NCI-H748 (cell line): Measurements from ENCODE around the gene LAMC2.
"Not testable (repeated sequence)": the region's sequence is repeated elsewhere in the genome, so short reads cannot be mapped to it uniquely, and the experiment has no call there.

Source experiments
- DNase-seq: peaks from one replicate; lab custom pipeline; 2025; ENCODE audit not compliant: unreplicated experiment; lab: John Stamatoyannopoulos, UW

The LAMC2 gene

DNA sequence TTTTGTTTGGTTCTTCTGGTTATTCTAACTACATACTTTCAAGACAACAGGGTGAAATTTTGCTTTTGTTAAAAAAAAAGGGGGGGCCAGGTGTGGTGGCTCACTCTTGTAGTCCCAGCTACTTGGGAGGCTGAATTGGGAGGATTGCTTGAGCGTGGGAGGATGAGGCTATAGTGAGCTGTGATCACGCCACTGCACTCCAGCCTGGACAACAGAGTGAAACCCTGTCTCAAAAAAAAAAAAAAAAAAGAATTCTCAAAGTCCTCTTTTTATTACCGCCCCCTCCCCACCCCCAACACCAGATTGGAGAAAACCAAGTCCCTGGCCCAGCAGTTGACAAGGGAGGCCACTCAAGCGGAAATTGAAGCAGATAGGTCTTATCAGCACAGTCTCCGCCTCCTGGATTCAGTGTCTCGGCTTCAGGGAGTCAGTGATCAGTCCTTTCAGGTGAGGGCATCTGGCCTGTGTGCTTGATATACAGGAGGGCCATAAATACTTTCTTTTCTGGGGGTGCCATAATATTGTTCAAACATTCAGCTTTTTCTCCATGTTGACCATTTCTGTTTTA, 50.2 kb downstream of the LAMC2 start:
- no peak for DNase-seq

DNA sequence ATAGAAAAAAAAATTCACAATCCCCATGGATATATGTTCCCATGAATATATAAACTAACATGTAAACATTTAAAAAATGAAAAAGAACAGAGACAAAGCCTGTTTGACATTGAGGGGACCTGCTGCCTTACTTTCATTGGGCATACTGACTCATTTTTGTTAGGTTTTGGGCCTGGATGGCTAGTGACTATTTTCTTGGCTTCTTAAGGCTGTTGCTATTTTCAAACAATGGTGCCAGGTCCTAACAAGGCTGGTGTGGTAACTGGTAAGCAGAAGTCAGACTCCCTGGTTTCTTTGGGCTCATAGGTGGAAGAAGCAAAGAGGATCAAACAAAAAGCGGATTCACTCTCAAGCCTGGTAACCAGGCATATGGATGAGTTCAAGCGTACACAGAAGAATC, 51.0 kb downstream of the LAMC2 start:
- no peak for DNase-seq

- no peak for DNase-seq
Measured at GRCh38 chr1:183238071-183238470, 52.0 kb downstream of the LAMC2 start.

GRCh38 chr1:183239220-183239742, 53.2 kb downstream of the LAMC2 start:
- DNase-seq: no peak

- DNase-seq: no peak
Measured at GRCh38 chr1:183239793-183240525, 53.9 kb downstream of the LAMC2 start.

- DNase-seq: no peak
Measured at GRCh38 chr1:183240526-183240825, 54.4 kb downstream of the LAMC2 start.

GRCh38 chr1:183240853-183241252, 54.8 kb downstream of the LAMC2 start:
- DNase-seq: not testable (repeated sequence)

- DNase-seq: no peak
Measured at GRCh38 chr1:183241471-183241870, 55.4 kb downstream of the LAMC2 start.

GRCh38 chr1:183242556-183242955, 56.5 kb downstream of the LAMC2 start:
- no peak for DNase-seq

- DNase-seq: no peak
Measured at GRCh38 chr1:183243161-183244050, 57.3 kb downstream of the LAMC2 start.

DNA sequence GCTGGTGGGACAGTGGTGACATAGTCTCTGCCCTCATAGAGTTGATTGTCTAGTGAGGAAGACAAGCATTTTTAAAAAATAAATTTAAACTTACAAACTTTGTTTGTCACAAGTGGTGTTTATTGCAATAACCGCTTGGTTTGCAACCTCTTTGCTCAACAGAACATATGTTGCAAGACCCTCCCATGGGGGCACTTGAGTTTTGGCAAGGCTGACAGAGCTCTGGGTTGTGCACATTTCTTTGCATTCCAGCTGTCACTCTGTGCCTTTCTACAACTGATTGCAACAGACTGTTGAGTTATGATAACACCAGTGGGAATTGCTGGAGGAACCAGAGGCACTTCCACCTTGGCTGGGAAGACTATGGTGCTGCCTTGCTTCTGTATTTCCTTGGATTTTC, 58.4 kb downstream of the LAMC2 start:
- no peak for DNase-seq

DNA sequence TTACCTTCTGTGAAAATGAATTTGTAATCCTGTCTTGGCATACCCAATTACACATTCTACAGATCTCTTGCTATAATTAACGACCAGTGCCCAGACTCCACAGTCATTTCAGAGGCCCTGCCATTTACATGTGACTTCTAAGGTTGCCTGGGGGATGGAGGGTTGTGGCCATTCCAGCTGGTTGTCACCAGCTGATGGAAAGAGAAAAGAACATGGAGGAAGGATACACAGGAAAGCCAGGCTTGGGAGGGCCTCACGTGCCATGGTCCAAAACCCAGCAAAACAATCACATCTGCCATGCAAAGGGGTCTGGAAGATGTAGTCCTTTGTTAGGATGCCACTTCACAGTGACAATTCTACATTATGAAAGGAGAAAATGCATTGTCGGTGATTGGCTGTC, 59.3 kb downstream of the LAMC2 start:
- no peak for DNase-seq

DNA sequence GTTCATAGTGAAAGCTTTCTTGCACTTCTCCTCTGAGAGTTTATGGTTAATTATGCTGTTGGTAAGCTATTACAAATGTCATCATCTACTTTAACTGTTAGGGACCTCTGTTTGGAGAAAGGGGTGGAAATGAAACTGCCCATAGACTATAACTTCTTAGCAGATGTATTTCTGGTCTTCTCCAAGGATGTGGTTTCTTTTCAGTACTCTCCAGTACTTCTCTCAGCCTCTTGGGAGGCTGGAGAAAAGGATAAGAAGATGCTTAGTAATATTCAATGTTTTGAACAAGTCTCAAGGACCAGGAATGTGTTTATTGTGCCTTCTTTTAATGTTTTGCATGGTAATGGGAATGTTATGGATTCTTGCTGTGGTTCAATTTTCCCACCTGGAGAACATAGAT, 60.4 kb downstream of the LAMC2 start:
- DNase-seq: no peak

- DNase-seq: no peak
Measured at GRCh38 chr1:183247066-183247465, 61.0 kb downstream of the LAMC2 start.

DNA sequence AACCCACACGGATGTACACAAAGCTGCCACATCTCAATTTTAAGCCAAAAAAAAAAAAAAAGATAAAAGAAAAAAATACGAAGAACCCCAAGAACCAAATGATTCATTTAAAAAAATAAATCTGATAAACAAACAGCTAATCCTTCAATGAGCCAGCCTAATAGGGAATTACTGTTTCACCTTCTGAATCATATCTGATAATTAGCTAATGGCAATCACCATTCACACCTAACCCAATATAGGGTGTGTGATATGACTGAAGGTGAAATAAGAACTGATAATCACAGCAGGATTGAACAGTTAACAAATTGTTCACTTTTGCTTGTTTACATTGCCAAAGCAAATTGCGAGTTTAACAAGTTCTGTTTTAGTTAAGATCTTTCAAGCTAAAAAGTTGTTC, 61.4 kb downstream of the LAMC2 start:
- no peak for DNase-seq

DNA sequence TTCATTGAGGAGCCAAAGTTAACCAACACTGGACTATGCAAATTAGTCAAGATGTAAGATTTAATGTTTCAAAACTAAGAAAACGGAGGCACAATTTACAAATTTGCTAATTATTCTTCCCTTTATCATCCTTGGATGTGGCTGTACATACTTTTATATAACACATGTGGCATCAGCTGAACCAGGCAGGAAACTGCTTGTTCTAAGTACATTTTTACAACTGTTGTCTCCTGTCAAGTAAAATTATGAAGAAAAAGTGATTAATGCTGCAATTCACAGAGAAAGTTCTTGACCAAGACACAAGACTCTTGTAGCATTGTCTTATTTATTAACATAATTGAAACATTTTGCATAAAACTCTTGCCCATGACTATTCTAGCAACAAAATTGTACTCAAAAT, 61.9 kb downstream of the LAMC2 start:
- no peak for DNase-seq

DNA sequence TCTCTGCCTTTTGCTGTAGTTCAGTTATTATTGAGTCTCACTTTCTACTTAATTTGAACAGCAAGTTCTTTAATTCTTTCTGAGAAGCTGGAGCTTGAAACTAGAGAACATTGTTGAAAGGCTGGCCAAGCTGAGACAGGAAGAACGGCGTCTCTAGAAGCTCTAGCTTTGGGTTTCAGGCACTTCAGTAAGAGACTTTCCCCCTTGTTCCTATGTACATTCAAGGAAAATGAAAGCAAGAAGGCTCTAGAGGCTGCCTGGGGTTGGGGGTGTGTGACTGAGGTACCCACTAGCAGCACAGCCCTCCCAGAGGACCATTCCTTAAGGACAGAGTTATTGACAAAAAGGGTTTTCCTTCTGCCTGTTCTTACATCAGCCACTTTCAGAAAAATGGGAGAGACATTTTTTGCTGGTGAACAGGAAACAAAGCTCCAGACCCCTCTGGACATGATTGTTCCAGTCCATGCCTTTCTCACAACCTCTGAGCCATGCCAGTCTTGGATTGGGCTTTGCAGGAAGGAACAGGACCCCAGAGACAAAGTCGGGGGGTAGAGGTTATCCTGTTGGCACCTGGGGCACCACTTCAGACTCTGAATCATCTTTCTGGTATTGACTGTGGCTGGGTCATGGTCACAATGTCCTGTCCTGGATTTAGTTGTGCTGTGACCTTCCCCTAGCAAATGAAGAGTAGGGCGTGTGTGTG, 63.1 kb downstream of the LAMC2 start:
- DNase-seq: no peak

DNA sequence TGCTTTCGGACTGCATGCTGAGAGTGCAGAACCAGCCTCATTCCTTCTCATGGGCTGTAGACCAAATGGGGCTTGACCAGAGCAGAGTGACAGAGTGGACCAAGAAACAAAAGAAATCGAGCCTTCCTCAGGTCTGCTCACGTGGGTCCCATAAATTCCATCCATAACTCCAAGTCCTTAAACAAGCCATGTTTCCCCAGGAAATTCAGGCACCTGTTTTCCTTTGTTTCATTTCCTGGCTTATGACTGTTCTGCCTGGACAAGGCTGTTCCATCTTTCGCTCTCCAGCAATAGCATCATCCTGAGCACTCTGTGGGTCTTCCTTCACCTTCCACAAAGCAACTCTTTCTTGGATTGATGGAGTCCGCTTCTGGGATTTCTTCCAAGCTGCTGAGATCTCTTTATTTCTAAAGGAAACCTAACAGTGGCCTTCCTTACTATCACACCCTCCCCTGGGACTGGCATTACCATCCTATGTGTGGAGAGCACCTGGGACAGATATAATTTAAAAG, 63.9 kb downstream of the LAMC2 start:
- DNase-seq: no peak

DNA sequence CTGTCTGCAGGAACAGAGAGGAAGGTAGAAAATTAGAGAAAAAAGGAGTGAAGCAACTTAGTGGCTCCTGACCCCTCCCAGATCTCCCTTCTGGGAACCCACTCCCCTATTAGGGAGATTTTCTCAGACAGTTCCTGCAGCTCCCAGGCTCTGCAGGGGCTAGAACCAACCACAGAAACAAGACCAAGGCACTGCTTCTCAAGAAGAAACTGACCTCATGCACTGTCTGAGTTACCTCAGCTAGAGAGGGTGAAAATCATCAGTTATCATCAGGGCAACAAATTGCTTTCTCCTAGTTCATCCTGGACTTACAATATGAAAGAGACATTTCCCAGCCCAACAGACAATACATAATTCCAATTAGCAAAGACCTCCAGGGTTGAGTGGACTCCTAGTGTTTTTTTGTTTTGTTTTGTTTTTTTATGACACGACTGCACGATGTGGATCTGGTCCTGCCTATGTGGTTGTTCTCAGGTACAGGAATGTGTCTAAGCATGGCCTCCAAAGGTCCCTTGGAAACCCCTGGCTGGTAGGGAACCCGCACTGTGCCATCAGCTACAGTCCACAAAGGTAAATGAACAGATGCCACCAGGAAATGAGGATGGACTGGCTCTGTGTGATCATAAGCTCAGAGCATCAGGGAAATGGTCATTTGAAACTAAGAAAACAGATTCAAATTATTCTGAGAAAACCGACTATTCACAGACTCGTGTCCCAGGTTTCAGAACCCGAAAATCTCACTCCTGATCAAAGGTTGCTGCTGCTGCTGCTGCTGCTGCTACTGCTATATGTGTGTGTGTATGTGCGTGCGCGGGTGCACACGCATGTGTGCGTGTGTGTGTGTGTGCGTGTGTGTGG, 65.3 kb downstream of the LAMC2 start:
- DNase-seq: no peak

DNA sequence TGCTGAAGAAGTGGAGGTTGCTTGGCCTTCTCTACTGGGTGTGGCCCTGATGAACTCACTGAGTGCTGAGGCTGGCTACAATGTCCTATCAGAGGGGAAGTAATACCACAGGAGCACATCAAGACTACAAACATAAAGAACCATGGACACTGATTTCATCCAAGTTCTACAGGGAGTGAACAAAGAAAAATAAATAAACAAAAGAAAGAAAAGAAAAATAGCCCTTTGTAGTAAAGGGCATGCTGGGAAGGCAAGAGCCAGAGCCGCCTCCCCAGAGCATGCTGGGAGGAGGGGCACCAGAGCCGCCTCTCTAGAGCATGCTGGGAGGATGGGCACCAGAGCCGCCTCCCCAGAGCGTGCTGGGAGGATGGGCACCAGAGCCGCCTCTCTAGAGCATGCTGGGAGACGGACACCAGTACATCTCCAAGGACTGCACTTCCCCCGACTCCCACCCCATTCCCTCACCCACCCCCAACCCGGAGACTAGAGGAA, 65.9 kb downstream of the LAMC2 start:
- no peak for DNase-seq
